ENCODE results near the gene SHB.

SHB gene

DNA sequence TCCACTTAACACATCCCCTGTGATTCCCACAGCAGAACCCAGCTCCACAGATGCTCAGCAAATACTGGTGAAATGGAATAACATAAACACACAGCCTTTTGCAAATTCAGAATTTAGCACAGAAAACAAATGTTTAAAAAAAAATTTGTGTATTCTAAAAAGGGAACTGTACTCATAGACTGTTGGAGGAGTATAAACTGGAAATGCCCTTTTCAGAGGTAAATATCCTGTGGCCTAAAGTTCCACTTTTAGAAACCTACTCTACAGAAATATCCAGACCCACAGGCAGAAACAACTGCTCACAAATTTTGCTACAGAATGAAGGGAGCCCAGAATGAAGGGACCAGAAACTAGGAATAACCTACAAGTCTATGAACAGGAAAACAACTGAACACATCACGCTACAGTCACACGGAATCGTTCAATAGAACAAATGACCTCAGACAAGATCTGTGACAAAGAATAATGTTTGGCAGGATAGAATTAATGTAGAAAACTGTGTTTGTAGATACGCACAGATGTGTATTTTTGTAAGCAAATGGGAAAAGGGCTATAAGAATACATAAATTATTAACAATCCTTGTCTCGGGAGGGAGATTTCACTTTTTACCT, 78.5 kb downstream of the SHB start:
- no peak overlapping the region for H3K4me3 ChIP-seq (ENCODE audit: low read length)
- H3K4me1 ChIP-seq (ENCODE audit: control insufficient read depth, insufficient read depth, low read length), result peaks cover 27% of the 10 kb centered on the region
- H3K36me3 ChIP-seq (ENCODE audit: control insufficient read depth, insufficient read depth, low read length), result no peaks in the 10 kb centered on the region
- no peaks in the 10 kb centered on the region for H3K27me3 ChIP-seq (ENCODE audit: control insufficient read depth, insufficient read depth, low read length)
- no peaks in the 10 kb centered on the region for H3K9me3 ChIP-seq (ENCODE audit: control insufficient read depth, low read length)
- H3K9ac ChIP-seq (ENCODE audit: low read length), result no peak overlapping the region

DNA sequence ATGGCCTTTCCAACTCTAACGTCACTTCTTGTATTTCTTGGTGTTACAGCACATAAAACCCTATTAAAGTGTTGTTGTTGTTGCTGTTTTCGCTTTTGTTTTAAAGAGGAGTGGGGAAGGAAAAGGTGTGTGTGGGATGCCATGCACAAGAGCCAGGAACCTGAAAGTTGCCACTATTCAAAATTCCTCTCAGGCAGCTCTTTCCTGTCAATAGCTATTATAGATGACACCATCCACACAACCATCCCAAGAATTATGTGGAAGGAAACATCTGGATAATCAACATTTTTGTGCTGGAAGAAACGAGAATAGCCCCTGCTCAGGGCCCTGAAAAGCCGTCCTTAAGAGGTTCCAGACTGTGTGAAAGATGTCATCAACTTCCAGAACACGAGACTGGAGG, 79.3 kb downstream of the SHB start:
- no peak overlapping the region for H3K4me3 ChIP-seq (ENCODE audit: low read length)
- no peak overlapping the region for H3K9ac ChIP-seq (ENCODE audit: low read length)
- H3K36me3 ChIP-seq (ENCODE audit: control insufficient read depth, insufficient read depth, low read length), result no peaks in the 10 kb centered on the region
- H3K4me1 ChIP-seq (ENCODE audit: control insufficient read depth, insufficient read depth, low read length), result peaks cover 27% of the 10 kb centered on the region
- H3K27me3 ChIP-seq (ENCODE audit: control insufficient read depth, insufficient read depth, low read length), result no peaks in the 10 kb centered on the region
- no peaks in the 10 kb centered on the region for H3K9me3 ChIP-seq (ENCODE audit: control insufficient read depth, low read length)

DNA sequence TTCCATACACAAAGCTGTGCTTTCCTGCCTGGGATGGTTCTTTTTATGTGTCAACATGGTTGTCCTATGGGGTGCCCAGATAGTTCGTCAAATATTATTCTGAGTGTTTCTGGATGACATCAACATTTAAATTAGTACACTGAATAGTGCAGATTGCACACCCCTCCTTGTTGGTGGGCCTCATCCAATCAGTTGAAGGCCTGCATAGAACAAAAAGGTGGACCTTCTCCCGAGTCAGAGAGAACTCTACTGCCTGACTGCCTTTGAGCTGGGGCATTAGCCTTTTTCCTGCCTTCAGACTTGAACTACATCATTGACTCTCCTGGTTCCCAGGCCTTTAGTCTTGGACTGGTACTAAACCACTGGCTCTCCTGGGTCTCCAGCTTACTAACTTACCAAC, 80.4 kb downstream of the SHB start:
- H3K4me3 ChIP-seq (ENCODE audit: low read length), result no peak overlapping the region
- no peaks in the 10 kb centered on the region for H3K9me3 ChIP-seq (ENCODE audit: control insufficient read depth, low read length)
- H3K4me1 ChIP-seq (ENCODE audit: control insufficient read depth, insufficient read depth, low read length), result peaks cover 24% of the 10 kb centered on the region
- no peak overlapping the region for H3K9ac ChIP-seq (ENCODE audit: low read length)
- H3K36me3 ChIP-seq (ENCODE audit: control insufficient read depth, insufficient read depth, low read length), result no peaks in the 10 kb centered on the region
- no peaks in the 10 kb centered on the region for H3K27me3 ChIP-seq (ENCODE audit: control insufficient read depth, insufficient read depth, low read length)

DNA sequence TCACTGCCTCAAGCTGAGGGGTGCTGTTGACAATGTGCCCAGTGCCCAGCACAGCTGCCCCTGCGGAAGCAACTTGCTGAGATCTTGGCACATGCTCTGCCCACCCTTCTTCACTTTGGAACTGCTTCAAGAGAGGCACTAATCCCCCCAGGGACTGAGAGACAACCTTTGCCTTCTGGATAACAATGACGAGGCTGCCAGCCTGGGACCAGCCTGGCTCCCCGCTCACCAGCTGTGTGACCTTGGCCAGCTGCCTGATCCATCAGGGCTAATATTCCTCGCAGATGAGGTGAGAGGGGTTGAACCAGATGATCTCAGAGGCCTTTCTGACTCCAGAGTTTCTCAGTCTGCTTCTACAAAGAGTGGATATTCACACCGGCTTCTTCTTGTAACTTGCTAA, 81.0 kb downstream of the SHB start:
- peaks cover 24% of the 10 kb centered on the region for H3K4me1 ChIP-seq (ENCODE audit: control insufficient read depth, insufficient read depth, low read length)
- H3K9me3 ChIP-seq (ENCODE audit: control insufficient read depth, low read length), result no peaks in the 10 kb centered on the region
- H3K9ac ChIP-seq (ENCODE audit: low read length), result no peak overlapping the region
- H3K4me3 ChIP-seq (ENCODE audit: low read length), result no peak overlapping the region
- H3K27me3 ChIP-seq (ENCODE audit: control insufficient read depth, insufficient read depth, low read length), result no peaks in the 10 kb centered on the region
- no peaks in the 10 kb centered on the region for H3K36me3 ChIP-seq (ENCODE audit: control insufficient read depth, insufficient read depth, low read length)

DNA sequence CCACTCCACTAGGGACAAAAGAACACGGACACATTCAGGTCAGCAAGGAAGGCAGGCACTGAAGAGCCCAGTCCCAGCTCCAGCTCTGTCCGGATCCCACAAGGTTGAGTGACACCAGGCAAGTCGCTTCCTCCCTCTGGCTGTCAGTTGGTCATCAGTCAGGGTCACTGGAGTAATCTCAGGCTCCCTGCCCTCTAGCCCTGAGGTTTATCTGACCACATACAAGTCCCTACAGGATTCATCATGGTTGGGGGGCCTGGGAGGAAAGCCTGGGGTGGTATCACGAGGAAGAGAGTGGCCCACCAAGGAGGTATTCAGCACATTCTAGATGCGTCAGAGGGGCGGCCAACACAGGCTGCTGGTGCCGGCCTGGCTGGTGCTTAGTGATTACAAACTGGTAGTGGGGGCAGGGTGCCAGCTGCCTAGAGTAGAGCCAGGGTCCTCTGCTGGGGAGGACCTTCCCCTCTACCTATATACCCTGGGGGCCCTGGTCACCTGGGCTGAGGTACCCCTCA, 81.5 kb downstream of the SHB start:
- H3K9ac ChIP-seq (ENCODE audit: low read length), result no peak overlapping the region
- no peaks in the 10 kb centered on the region for H3K27me3 ChIP-seq (ENCODE audit: control insufficient read depth, insufficient read depth, low read length)
- no peaks in the 10 kb centered on the region for H3K9me3 ChIP-seq (ENCODE audit: control insufficient read depth, low read length)
- peaks cover 24% of the 10 kb centered on the region for H3K4me1 ChIP-seq (ENCODE audit: control insufficient read depth, insufficient read depth, low read length)
- no peaks in the 10 kb centered on the region for H3K36me3 ChIP-seq (ENCODE audit: control insufficient read depth, insufficient read depth, low read length)
- no peak overlapping the region for H3K4me3 ChIP-seq (ENCODE audit: low read length)

DNA sequence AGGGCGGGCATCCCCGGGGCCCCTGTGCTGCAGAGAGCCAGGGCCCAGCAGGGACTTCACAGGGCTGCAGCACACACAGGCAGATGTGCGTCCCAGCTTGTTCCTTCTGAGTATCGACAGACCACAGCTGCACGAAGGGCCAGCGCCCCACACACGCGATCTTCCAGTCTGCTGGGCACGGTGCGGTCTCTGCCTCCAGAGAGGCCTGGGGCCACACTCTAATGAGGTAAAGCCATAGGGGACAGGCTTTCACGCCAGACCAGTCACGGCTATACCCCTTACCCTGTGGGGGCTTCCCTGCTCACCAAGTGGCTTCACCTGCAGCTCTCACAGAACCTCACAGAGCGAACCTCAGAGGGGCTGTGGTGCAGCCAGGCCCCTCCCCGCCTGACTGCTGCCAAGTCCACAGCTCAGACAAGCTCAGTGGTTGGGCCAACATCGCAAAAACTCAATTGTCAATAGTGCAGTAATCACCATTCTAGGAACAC, 82.2 kb downstream of the SHB start:
- Histone ChIP-seq H3K4me1 (ENCODE audit: control insufficient read depth, insufficient read depth, low read length) (peaks cover 24% of the 10 kb centered on the region), H3K9me3 (ENCODE audit: control insufficient read depth, low read length) (no peaks in the 10 kb centered on the region), H3K27me3 (ENCODE audit: control insufficient read depth, insufficient read depth, low read length) (no peaks in the 10 kb centered on the region), H3K36me3 (ENCODE audit: control insufficient read depth, insufficient read depth, low read length) (no peaks in the 10 kb centered on the region), H3K4me3 (ENCODE audit: low read length) (no peak overlapping the region), H3K9ac (ENCODE audit: low read length) (no peak overlapping the region)

DNA sequence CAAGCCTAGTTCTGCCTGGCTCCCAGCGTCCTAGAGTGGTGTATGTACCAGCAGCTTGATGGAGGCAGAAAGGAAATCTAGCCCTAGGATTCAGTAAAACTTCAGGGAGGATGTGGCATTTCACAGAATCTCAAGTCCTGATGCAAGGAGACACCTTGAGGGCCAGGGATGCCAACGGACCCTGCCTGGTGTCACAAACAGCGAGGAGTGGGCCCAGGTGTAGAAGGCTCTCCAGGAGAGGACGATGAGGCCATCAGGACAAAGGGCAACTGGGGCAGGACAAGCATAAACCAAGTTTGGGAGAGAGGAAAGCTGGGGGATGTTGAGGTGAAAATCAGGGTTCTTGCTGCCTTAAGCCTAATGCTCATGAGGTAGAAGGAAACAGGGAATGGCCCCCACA, 83.0 kb downstream of the SHB start:
- H3K4me3 ChIP-seq (ENCODE audit: low read length), result no peak overlapping the region
- H3K9ac ChIP-seq (ENCODE audit: low read length), result no peak overlapping the region
- H3K4me1 ChIP-seq (ENCODE audit: control insufficient read depth, insufficient read depth, low read length), result peaks cover 24% of the 10 kb centered on the region
- no peaks in the 10 kb centered on the region for H3K36me3 ChIP-seq (ENCODE audit: control insufficient read depth, insufficient read depth, low read length)
- H3K27me3 ChIP-seq (ENCODE audit: control insufficient read depth, insufficient read depth, low read length), result no peaks in the 10 kb centered on the region
- H3K9me3 ChIP-seq (ENCODE audit: control insufficient read depth, low read length), result no peaks in the 10 kb centered on the region

DNA sequence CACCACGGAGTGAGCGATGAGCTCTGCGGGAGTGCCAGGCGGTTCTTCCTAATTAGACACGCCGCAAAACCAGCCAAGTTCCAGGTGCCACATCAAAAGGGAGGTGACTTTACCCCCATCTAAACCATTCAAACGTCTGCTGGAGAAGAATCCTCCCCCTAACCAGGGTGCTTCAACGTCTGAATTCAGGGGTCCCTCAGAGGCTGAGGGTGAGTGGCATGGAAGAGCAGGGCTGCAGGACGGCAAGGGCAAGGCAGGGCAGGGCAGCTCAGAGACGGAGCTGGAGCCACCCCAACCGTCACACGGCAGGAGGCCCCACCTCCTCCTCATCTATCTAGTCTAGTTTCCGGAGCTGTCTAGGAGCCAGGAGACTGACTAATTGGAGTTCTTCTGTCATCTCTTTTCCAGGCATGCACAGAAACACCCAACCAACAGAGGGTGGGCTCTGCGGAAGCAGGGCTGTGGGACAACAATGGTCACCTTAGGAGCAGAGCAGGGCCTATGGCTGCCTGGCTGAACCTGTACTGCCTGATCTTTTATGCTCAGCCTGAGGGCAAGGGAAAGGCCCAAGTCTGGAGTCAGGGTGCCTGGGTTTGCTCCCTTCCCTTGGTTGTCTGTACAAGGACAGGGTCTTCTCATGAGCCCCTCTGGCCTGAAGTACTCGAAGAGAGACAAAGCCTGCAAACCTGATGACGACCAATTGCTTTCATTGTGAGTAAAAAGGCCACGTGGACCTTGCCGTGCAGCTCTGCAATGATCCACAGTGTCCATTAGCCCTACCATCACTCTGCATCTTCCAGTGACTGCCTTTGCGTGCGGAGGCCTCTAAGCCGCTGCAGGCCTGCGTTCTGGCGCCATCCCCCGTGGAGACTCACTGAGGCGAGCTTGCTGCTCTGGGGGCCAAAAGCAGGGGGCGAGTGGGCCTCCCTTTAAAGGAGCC, 84.1 kb downstream of the SHB start:
- no peak overlapping the region for H3K9ac ChIP-seq (ENCODE audit: low read length)
- H3K9me3 ChIP-seq (ENCODE audit: control insufficient read depth, low read length), result no peaks in the 10 kb centered on the region
- no peaks in the 10 kb centered on the region for H3K27me3 ChIP-seq (ENCODE audit: control insufficient read depth, insufficient read depth, low read length)
- H3K4me3 ChIP-seq (ENCODE audit: low read length), result no peak overlapping the region
- peaks cover 24% of the 10 kb centered on the region for H3K4me1 ChIP-seq (ENCODE audit: control insufficient read depth, insufficient read depth, low read length)
- H3K36me3 ChIP-seq (ENCODE audit: control insufficient read depth, insufficient read depth, low read length), result no peaks in the 10 kb centered on the region

DNA sequence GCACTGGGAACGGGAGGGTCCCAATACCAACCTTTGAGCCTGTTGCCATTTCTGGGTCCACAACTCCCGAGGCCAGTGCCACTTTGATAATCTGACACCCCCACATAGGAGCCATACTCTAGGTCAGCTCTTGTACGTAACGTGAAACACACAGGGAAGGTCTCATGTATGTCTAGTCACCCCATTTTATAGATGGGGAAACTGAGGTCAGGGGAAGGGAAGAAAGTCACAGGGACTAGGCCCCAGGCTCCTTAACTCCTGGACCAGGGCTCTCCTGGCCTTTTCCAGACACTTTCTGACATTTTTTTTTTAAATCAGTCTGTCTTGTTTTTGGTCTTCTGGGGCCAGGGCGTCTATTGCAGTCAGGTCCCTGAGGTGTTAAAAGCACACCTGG, 84.8 kb downstream of the SHB start:
- Histone ChIP-seq H3K9ac (ENCODE audit: low read length) (no peak overlapping the region), H3K4me3 (ENCODE audit: low read length) (no peak overlapping the region), H3K9me3 (ENCODE audit: control insufficient read depth, low read length) (no peaks in the 10 kb centered on the region), H3K27me3 (ENCODE audit: control insufficient read depth, insufficient read depth, low read length) (no peaks in the 10 kb centered on the region), H3K36me3 (ENCODE audit: control insufficient read depth, insufficient read depth, low read length) (no peaks in the 10 kb centered on the region), H3K4me1 (ENCODE audit: control insufficient read depth, insufficient read depth, low read length) (peaks cover 24% of the 10 kb centered on the region)

DNA sequence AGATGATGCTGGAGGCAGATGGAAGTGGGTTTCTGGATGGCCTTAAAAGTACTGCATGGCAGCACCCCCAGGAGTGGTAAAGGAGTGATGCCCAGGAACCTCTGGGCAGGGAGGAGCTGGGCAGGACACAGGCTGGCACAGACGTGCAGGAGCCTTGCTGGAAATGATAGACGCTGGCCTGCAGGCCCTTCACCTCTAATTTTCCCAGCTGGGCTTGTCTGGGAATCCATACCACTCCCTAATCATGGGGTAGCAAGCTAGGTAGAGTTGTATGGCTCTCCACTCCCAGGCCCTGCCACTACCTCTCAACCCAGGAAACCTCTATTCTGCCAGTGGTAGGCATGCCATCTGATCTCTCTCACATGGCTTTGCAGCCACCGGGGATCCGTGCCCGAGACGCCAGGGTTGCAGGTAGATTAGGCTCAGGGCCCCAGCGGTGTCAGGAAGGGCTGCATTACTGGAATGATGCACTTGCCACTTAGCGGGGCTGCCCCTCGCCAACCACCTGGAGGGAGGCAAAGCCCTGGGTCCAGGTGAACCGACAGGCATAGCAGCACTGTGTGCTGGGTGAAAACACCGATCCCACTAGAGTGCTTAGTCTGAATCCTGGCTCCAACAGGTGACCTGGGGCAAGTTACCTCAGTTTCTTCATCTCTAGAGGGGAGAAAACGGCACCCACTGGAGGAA, 85.5 kb downstream of the SHB start:
- Histone ChIP-seq H3K4me1 (ENCODE audit: control insufficient read depth, insufficient read depth, low read length) (peaks cover 24% of the 10 kb centered on the region), H3K9me3 (ENCODE audit: control insufficient read depth, low read length) (no peaks in the 10 kb centered on the region), H3K27me3 (ENCODE audit: control insufficient read depth, insufficient read depth, low read length) (no peaks in the 10 kb centered on the region), H3K36me3 (ENCODE audit: control insufficient read depth, insufficient read depth, low read length) (no peaks in the 10 kb centered on the region), H3K4me3 (ENCODE audit: low read length) (no peak overlapping the region), H3K9ac (ENCODE audit: low read length) (no peak overlapping the region)

DNA sequence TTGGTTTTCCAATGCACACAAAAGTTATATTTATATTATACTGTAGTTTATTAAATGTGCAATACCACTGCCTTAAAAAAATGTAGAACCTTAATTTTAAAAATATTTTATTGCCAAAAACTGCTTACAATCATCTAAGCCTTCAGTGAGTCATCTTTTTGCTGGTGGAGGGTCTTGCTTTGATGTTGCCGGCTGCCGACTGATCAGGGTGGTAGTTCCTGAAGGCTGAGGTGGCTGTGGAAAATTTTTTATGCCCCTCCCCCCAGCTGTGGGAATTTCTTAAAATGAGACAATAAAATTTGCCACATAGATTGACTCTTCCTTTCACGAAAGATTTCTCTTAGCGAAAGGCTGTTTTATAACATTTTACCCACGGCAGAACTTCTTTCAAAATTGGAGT, 89.2 kb downstream of the SHB start:
- Histone ChIP-seq H3K9ac (ENCODE audit: low read length) (no peak overlapping the region), H3K4me1 (ENCODE audit: control insufficient read depth, insufficient read depth, low read length) (peaks cover 15% of the 10 kb centered on the region), H3K9me3 (ENCODE audit: control insufficient read depth, low read length) (no peaks in the 10 kb centered on the region), H3K36me3 (ENCODE audit: control insufficient read depth, insufficient read depth, low read length) (no peaks in the 10 kb centered on the region), H3K27me3 (ENCODE audit: control insufficient read depth, insufficient read depth, low read length) (no peaks in the 10 kb centered on the region), H3K4me3 (ENCODE audit: low read length) (no peak overlapping the region)

DNA sequence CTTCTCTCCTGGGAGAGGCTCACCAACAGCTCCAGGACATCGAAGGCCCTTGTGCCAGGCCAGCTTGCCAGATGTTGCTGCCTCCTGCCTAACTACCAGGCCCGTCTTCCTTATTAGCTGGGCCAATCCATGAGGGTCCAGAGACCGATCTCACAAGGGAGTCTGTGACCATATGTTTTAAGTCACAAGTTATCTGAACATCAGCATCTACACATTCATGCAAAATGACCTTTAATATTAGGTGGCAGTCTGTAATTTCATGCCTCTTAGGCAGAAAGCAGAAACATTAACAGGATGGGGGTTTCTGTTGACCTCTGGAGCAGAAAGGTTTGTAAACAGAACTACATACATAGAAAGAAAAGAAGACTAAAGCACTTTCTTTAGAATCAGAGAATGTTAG, 90.0 kb downstream of the SHB start:
- H3K4me3 ChIP-seq (ENCODE audit: low read length), result no peak overlapping the region
- H3K9me3 ChIP-seq (ENCODE audit: control insufficient read depth, low read length), result no peaks in the 10 kb centered on the region
- no peaks in the 10 kb centered on the region for H3K36me3 ChIP-seq (ENCODE audit: control insufficient read depth, insufficient read depth, low read length)
- no peak overlapping the region for H3K9ac ChIP-seq (ENCODE audit: low read length)
- H3K4me1 ChIP-seq (ENCODE audit: control insufficient read depth, insufficient read depth, low read length), result peaks cover 8% of the 10 kb centered on the region
- no peaks in the 10 kb centered on the region for H3K27me3 ChIP-seq (ENCODE audit: control insufficient read depth, insufficient read depth, low read length)
